HEK293 (cell line): ENCODE measurements around the gene HRG.

Experiments used
- CTCF ChIA-PET: fragments of 350-600 bp; formaldehyde crosslinking; extraction: SDS; loops from one replicate; lab custom pipeline; 2021; ENCODE audit warnings: antibody characterized with exemption; lab: Yijun Ruan, JAX
- POLR2A ChIA-PET: fragments of 300-600 bp; formaldehyde crosslinking; extraction: SDS; loops from one replicate; lab custom pipeline; 2020; ENCODE audit warnings: antibody characterized with exemption, inconsistent platforms; lab: Yijun Ruan, JAX
- H3K27ac ChIP-seq: fragments of 200-500 bp; sonication (Bioruptor generic); 2 replicates; pipeline ENCODE4 v1.5.1; 2014; ENCODE audit warnings: low read depth, low read length, control low read depth, inconsistent platforms; ENCODE audit errors: extremely low read depth
- H3K36me3 ChIP-seq, 2 experiments: fragments of 200-500 bp in 1 of 2; sonication (Bioruptor generic) in 1 of 2; 1 replicate in 1 of 2; 2 replicates in 1 of 2; pipeline ENCODE4 v1.5.1; 2014 to 2017; ENCODE audit warnings: inconsistent platforms in 2 of 2, low read length in 2 of 2; ENCODE audit not compliant: control insufficient read depth in 2 of 2, insufficient read depth in 1 of 2
- H3K4me1 ChIP-seq: fragments of 200-500 bp; sonication (Bioruptor generic); 2 replicates; pipeline ENCODE4 v1.5.1; 2014; ENCODE audit warnings: mild to moderate bottlenecking, low read length, inconsistent platforms; ENCODE audit not compliant: control insufficient read depth, insufficient read depth
- H3K4me3 ChIP-seq: 2 replicates; pipeline ENCODE4 v1.5.1; 2011; ENCODE audit warnings: low read depth, mild to moderate bottlenecking, control low read depth, low read length, moderate library complexity
- H3K9me3 ChIP-seq: fragments of 200-500 bp; sonication (Bioruptor generic); 2 replicates; pipeline ENCODE4 v1.5.1; 2014; ENCODE audit warnings: low read depth, low read length, inconsistent platforms; ENCODE audit not compliant: control insufficient read depth, insufficient read depth
- AEBP2 ChIP-seq: fragments of 450-650 bp; formaldehyde crosslinking; IDR thresholded peaks from 2 replicates; pipeline ENCODE4 v1.5.1; 2016; ENCODE audit warnings: missing biosample characterization, missing genetic modification characterization, borderline replicate concordance
- ATF2 ChIP-seq: fragments of 450-650 bp; formaldehyde crosslinking; IDR thresholded peaks from 2 replicates; pipeline ENCODE4 v1.5.1; 2016; ENCODE audit warnings: missing biosample characterization, missing genetic modification characterization, low read depth
- HOXC10 ChIP-seq: sonication (generic); formaldehyde crosslinking; IDR thresholded peaks from 2 replicates; pipeline ENCODE4 v1.8.1; 2023; ENCODE audit warnings: mild to moderate bottlenecking, missing genetic modification reagents
- OSR2 ChIP-seq: fragments of 450-650 bp; formaldehyde crosslinking; IDR thresholded peaks from 2 replicates; pipeline ENCODE4 v1.5.1; 2016; ENCODE audit warnings: missing biosample characterization, missing genetic modification characterization
- OVOL3 ChIP-seq: fragments of 450-650 bp; formaldehyde crosslinking; IDR thresholded peaks from 2 replicates; pipeline ENCODE4 v1.5.1; 2016; ENCODE audit warnings: missing biosample characterization, missing genetic modification characterization
- SP2 ChIP-seq: fragments of 450-650 bp; formaldehyde crosslinking; IDR thresholded peaks from 2 replicates; pipeline ENCODE4 v1.5.1; 2016; ENCODE audit warnings: missing biosample characterization, missing genetic modification characterization
- YY2 ChIP-seq: fragments of 450-650 bp; formaldehyde crosslinking; IDR thresholded peaks from 2 replicates; pipeline ENCODE4 v1.5.1; 2016; ENCODE audit warnings: missing biosample characterization, missing genetic modification characterization
- ZBTB21 ChIP-seq: fragments of 450-650 bp; formaldehyde crosslinking; IDR thresholded peaks from 2 replicates; pipeline ENCODE4 v1.5.1; 2017; ENCODE audit warnings: missing biosample characterization, missing genetic modification characterization
- ZBTB7A ChIP-seq: fragments of 450-650 bp; formaldehyde crosslinking; IDR thresholded peaks from 2 replicates; pipeline ENCODE4 v1.5.1; 2016; ENCODE audit warnings: low read depth, missing biosample characterization, missing genetic modification characterization
- ZEB2 ChIP-seq: fragments of 450-650 bp; formaldehyde crosslinking; IDR thresholded peaks from 2 replicates; pipeline ENCODE4 v1.5.1; 2016; ENCODE audit warnings: missing biosample characterization, missing genetic modification characterization
- ZNF18 ChIP-seq: fragments of 450-650 bp; formaldehyde crosslinking; IDR thresholded peaks from 2 replicates; pipeline ENCODE4 v1.5.1; 2016; ENCODE audit warnings: missing biosample characterization, missing genetic modification characterization
- ZNF2 ChIP-seq: fragments of 450-650 bp; formaldehyde crosslinking; IDR thresholded peaks from 2 replicates; pipeline ENCODE4 v1.5.1; 2016; ENCODE audit warnings: missing biosample characterization, missing genetic modification characterization
- ZNF280D ChIP-seq: fragments of 450-650 bp; formaldehyde crosslinking; IDR thresholded peaks from 2 replicates; pipeline ENCODE4 v1.5.1; 2016; ENCODE audit warnings: missing biosample characterization, missing genetic modification characterization
- ZNF391 ChIP-seq: fragments of 450-650 bp; formaldehyde crosslinking; IDR thresholded peaks from 2 replicates; pipeline ENCODE4 v1.5.1; 2016; ENCODE audit warnings: low read depth, missing biosample characterization, missing genetic modification characterization, borderline replicate concordance
- ZNF521 ChIP-seq: fragments of 450-650 bp; formaldehyde crosslinking; IDR thresholded peaks from 2 replicates; pipeline ENCODE4 v1.5.1; 2017; ENCODE audit warnings: missing biosample characterization, mild to moderate bottlenecking, missing genetic modification characterization
- ZNF555 ChIP-seq: fragments of 450-650 bp; formaldehyde crosslinking; conservative IDR thresholded peaks from 2 replicates; pipeline ENCODE4 v1.5.1; 2017; ENCODE audit warnings: missing biosample characterization, mild to moderate bottlenecking, missing genetic modification characterization, inconsistent platforms
- ZNF670 ChIP-seq: fragments of 450-650 bp; formaldehyde crosslinking; IDR thresholded peaks from 2 replicates; pipeline ENCODE4 v1.5.1; 2016; ENCODE audit warnings: missing biosample characterization, missing genetic modification characterization, low read depth
- ZNF777 ChIP-seq: fragments of 450-650 bp; formaldehyde crosslinking; IDR thresholded peaks from 2 replicates; pipeline ENCODE4 v1.5.1; 2017; ENCODE audit warnings: missing biosample characterization, missing genetic modification characterization, borderline replicate concordance
- ZSCAN16 ChIP-seq: fragments of 450-650 bp; formaldehyde crosslinking; IDR thresholded peaks from 2 replicates; pipeline ENCODE4 v1.5.1; 2016; ENCODE audit warnings: missing biosample characterization, missing genetic modification characterization

Gene HRG

GRCh38 chr3:186646106-186646505, 19.7 kb upstream of the HRG start:
- CTCF ChIA-PET = no interaction called here
- no peak overlapping the region for H3K27ac ChIP-seq
- no peak overlapping the region for H3K4me3 ChIP-seq
- TF ChIP-seq SP2 = no peak
- TF ChIP-seq ATF2 (tag by site-specific recombination) = no peak
- TF ChIP-seq YY2 = no peak
- POLR2A ChIA-PET = interaction anchor here (0.6 kb wide), 1 partner anchor 1064 kb away, joined by 3 read pairs; no protein-coding TSS in a partner anchor
- H3K4me1 ChIP-seq = no peaks in the 10 kb centered on the region
- H3K9me3 ChIP-seq = no peaks in the 10 kb centered on the region
- no peaks in the 10 kb centered on the region for H3K36me3 ChIP-seq

GRCh38 chr3:186646841-186647240, 19.0 kb upstream of the HRG start:
- CTCF ChIA-PET = no interaction called here
- TF ChIP-seq OVOL3 (tag by site-specific recombination) (no peak), ZNF280D (tag by site-specific recombination) (no peak), ZNF777 (no peak), OSR2 (tag by site-specific recombination) (no peak), ZSCAN16 (tag by site-specific recombination) (no peak), ZNF391 (no peak), AEBP2 (no peak), ZNF555 (tag by site-specific recombination) (no peak), HOXC10 (CRISPR knock-in tag) (no peak), ZBTB21 (tag by site-specific recombination) (no peak), ZBTB7A (tag by site-specific recombination) (no peak), ZNF18 (no peak), ZNF2 (tag by site-specific recombination) (no peak), ZNF521 (tag by site-specific recombination) (no peak), ZEB2 (tag by site-specific recombination) (no peak), ZNF670 (tag by site-specific recombination) (no peak)
- TF ChIP-seq, all 188 proteins: peak for 0
- no peak overlapping the region for H3K27ac ChIP-seq

More at GRCh38 chr3:186646841-186647240, 19.0 kb upstream of the HRG start:
- H3K36me3 ChIP-seq = no peaks in the 10 kb centered on the region
- H3K4me1 ChIP-seq = no peaks in the 10 kb centered on the region
- no peak overlapping the region for H3K4me3 ChIP-seq
- H3K9me3 ChIP-seq = no peaks in the 10 kb centered on the region
- POLR2A ChIA-PET = interaction anchor here (0.6 kb wide), 1 partner anchor 1063 kb away, joined by 3 read pairs; no protein-coding TSS in a partner anchor
